ENCODE data around the gene C12orf75.

Gene C12orf75

GRCh38 chr12:105384220-105384619, 53.7 kb downstream of the C12orf75 start:
- no peak overlapping the region for H3K27ac ChIP-seq
- CTCF ChIA-PET, result no interaction called here
- no peak for DNase-seq (ENCODE audit: low spot score)
- POLR2A ChIA-PET (ENCODE audit: low non-redundant PET), result no interaction called here
- no peak for TF ChIP-seq CTCF (conservative IDR thresholded peaks at IDR 0.05; ENCODE audit: low read depth)

GRCh38 chr12:105384916-105385535, 54.5 kb downstream of the C12orf75 start:
- no peak overlapping the region for H3K27ac ChIP-seq
- ChIA-PET POLR2A (ENCODE audit: low non-redundant PET) (no interaction called here), CTCF (interaction anchor here (0.5 kb wide), 1 partner anchor 173 kb away, joined by 4 read pairs; no protein-coding TSS in a partner anchor)
- no peak for DNase-seq (ENCODE audit: low spot score)
- TF ChIP-seq CTCF (conservative IDR thresholded peaks at IDR 0.05; ENCODE audit: low read depth), result no peak

GRCh38 chr12:105386431-105386830, 55.9 kb downstream of the C12orf75 start:
- DNase-seq (ENCODE audit: low spot score), result no peak
- H3K27ac ChIP-seq, result no peak overlapping the region
- POLR2A ChIA-PET (ENCODE audit: low non-redundant PET), result no interaction called here
- no peak for TF ChIP-seq CTCF (conservative IDR thresholded peaks at IDR 0.05; ENCODE audit: low read depth)
- CTCF ChIA-PET, result interaction anchor here (0.6 to 1.0 kb wide), 3 partner anchors 18 to 1532 kb away, joined by 3 to 6 read pairs (median 3); no protein-coding TSS in a partner anchor

GRCh38 chr12:105391231-105391630, 60.7 kb downstream of the C12orf75 start:
- no peak for DNase-seq (ENCODE audit: low spot score)
- ChIA-PET POLR2A (ENCODE audit: low non-redundant PET) (interaction anchor here (0.5 kb wide), 1 partner anchor 243 kb away, joined by 4 read pairs; no protein-coding TSS in a partner anchor), CTCF (interaction anchor here (0.7 kb wide), 1 partner anchor 177 kb away, joined by 3 read pairs; no protein-coding TSS in a partner anchor)
- TF ChIP-seq CTCF (conservative IDR thresholded peaks at IDR 0.05; ENCODE audit: low read depth), result no peak
- H3K27ac ChIP-seq, result no peak overlapping the region

- no peak for DNase-seq (ENCODE audit: low spot score)
- no peak for TF ChIP-seq CTCF (conservative IDR thresholded peaks at IDR 0.05; ENCODE audit: low read depth)
- H3K27ac ChIP-seq, result no peak overlapping the region
- POLR2A ChIA-PET (ENCODE audit: low non-redundant PET), result no interaction called here
- CTCF ChIA-PET, result no interaction called here
Measured at GRCh38 chr12:105393587-105393986, 63.1 kb downstream of the C12orf75 start.

- ChIA-PET POLR2A (ENCODE audit: low non-redundant PET) (no interaction called here), CTCF (interaction anchor here (0.6 to 0.7 kb wide), 2 partner anchors 346 to 801 kb away, joined by 3 to 4 read pairs; no protein-coding TSS in a partner anchor)
- TF ChIP-seq CTCF (conservative IDR thresholded peaks at IDR 0.05; ENCODE audit: low read depth), result no peak
- DNase-seq (ENCODE audit: low spot score), result no peak
- no peak overlapping the region for H3K27ac ChIP-seq
Measured at GRCh38 chr12:105396024-105396423, 65.5 kb downstream of the C12orf75 start.
